ENCODE measurements around the gene SYT3.
"Not testable (repeated sequence)": the region's sequence is repeated elsewhere in the genome, so short reads cannot be mapped to it uniquely, and the experiment has no call there.

SYT3 gene

GRCh38 chr19:50580240-50580639 lies 59.4 kb downstream of the SYT3 start:
- no peaks in the 10 kb centered on the region for H3K9me3 ChIP-seq
- H3K4me1 ChIP-seq = no peaks in the 10 kb centered on the region
- H3K4me3 ChIP-seq = no peak overlapping the region
- H3K36me3 ChIP-seq = no peaks in the 10 kb centered on the region
- H3K27ac ChIP-seq = no peak overlapping the region
- peaks cover 0 to 12% of the 10 kb centered on the region in 2 donors for H3K27me3 ChIP-seq
- DNase-seq = no peak
- TF ChIP-seq, protein P1, sequence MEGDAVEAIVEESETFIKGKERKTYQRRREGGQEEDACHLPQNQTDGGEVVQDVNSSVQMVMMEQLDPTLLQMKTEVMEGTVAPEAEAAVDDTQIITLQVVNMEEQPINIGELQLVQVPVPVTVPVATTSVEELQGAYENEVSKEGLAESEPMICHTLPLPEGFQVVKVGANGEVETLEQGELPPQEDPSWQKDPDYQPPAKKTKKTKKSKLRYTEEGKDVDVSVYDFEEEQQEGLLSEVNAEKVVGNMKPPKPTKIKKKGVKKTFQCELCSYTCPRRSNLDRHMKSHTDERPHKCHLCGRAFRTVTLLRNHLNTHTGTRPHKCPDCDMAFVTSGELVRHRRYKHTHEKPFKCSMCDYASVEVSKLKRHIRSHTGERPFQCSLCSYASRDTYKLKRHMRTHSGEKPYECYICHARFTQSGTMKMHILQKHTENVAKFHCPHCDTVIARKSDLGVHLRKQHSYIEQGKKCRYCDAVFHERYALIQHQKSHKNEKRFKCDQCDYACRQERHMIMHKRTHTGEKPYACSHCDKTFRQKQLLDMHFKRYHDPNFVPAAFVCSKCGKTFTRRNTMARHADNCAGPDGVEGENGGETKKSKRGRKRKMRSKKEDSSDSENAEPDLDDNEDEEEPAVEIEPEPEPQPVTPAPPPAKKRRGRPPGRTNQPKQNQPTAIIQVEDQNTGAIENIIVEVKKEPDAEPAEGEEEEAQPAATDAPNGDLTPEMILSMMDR (IDR thresholded peaks at IDR 0.05) = no peak
- intact Hi-C loops (cut with DNase I; ENCODE audit: low total_unique reads) = no loop called here

DNA sequence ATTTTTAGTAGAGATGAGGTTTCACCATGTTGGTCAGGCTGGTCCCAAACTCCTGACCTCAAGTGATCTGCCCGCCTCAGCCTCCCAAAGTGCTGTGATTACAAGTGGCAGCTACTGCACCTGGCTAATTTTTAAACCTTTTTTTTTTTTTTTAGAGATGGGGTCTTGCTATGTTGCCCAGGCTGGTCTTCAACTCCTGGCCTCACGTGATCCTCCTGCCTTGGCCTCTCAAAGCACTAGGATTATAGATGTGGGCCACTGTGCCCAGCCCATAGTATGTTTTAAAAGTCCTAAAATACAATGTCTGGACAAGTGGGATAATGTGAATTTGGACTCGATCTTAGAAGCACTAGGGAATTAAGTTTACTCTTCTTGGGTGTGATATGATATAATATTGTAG lies 62.9 kb downstream of the SYT3 start:
- H3K4me3 ChIP-seq; H3K9me3 ChIP-seq; H3K4me1 ChIP-seq; H3K27me3 ChIP-seq; H3K36me3 ChIP-seq; DNase-seq; intact Hi-C loops (cut with DNase I; ENCODE audit: low total_unique reads); H3K27ac ChIP-seq: not testable (repeated sequence)

- no peaks in the 10 kb centered on the region for H3K9me3 ChIP-seq
- no peak overlapping the region for H3K27ac ChIP-seq
- H3K4me1 ChIP-seq = no peaks in the 10 kb centered on the region
- H3K4me3 ChIP-seq = no peak overlapping the region
- H3K36me3 ChIP-seq = no peaks in the 10 kb centered on the region
- peaks cover 0 to 27% of the 10 kb centered on the region in 2 donors for H3K27me3 ChIP-seq
- DNase-seq = no peak
- TF ChIP-seq, protein P1 (IDR thresholded peaks at IDR 0.05) = no peak
- intact Hi-C loops (cut with DNase I; ENCODE audit: low total_unique reads) = no loop called here
These were observed 65.8 kb downstream of the SYT3 start for GRCh38 chr19:50573741-50574461.

All from tibial artery (tissue), 4 donors.